Adipocyte (in vitro differentiated cells): ENCODE measurements around the gene BTF3L4.
A peak's percentile ranks its signal among the peaks of the same experiment; 100 is the strongest.
"Not testable (repeated sequence)": the region's sequence is repeated elsewhere in the genome, so short reads cannot be mapped to it uniquely, and the experiment has no call there.

Experiments used
- DNase-seq: peaks from one replicate; pipeline ENCODE4 v3.0.0-alpha.2; 2015; ENCODE audit warnings: low read depth
- H3K27me3 ChIP-seq: replicated peaks from 2 replicates; pipeline ENCODE4 v1.7.0; 2013; ENCODE audit warnings: mild to moderate bottlenecking, low read length, moderate library complexity; ENCODE audit not compliant: control insufficient read depth, insufficient read depth
- H3K36me3 ChIP-seq: 2 replicates; pipeline ENCODE4 v1.7.0; 2013; ENCODE audit warnings: low read length, mild to moderate bottlenecking, moderate library complexity; ENCODE audit not compliant: control insufficient read depth, insufficient read depth, severe bottlenecking
- H3K4me1 ChIP-seq: 2 replicates; pipeline ENCODE4 v1.7.0; 2013; ENCODE audit warnings: mild to moderate bottlenecking, low read length, moderate library complexity; ENCODE audit not compliant: control insufficient read depth, insufficient read depth
- H3K4me3 ChIP-seq: 2 replicates; pipeline ENCODE4 v1.7.0; 2013; ENCODE audit warnings: mild to moderate bottlenecking, low read length, moderate library complexity
- H3K9ac ChIP-seq: 2 replicates; pipeline ENCODE4 v1.7.0; 2013; ENCODE audit warnings: mild to moderate bottlenecking, low read length, moderate library complexity
- H3K9me3 ChIP-seq: 2 replicates; pipeline ENCODE4 v1.7.0; 2013; ENCODE audit warnings: mild to moderate bottlenecking, low read length, moderate library complexity; ENCODE audit not compliant: control insufficient read depth

The BTF3L4 gene

DNA sequence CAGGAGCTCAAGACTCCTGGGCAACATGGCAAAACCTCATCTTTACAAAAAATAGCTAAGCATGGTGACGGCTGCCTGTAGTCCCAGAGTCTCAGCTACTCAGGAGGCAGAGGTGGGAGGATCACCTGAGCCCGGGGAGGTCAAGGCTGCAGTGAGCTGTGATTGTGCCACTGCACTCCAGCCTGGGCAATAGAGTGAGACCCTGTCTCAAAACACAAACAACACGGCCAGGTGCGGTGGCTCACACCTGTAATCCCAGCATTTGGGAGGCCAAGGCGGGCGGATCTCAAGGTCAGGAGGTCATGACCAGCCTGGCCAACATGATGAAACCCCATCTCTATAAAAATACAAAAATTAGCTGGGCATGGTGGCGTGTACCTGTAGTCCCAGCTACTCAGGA, 38.2 kb downstream of the BTF3L4 start:
- H3K27me3 ChIP-seq, H3K4me1 ChIP-seq, H3K9ac ChIP-seq, DNase-seq, H3K9me3 ChIP-seq, H3K4me3 ChIP-seq: not testable (repeated sequence)
- peaks cover 23% of the 10 kb centered on the region for H3K36me3 ChIP-seq

DNA sequence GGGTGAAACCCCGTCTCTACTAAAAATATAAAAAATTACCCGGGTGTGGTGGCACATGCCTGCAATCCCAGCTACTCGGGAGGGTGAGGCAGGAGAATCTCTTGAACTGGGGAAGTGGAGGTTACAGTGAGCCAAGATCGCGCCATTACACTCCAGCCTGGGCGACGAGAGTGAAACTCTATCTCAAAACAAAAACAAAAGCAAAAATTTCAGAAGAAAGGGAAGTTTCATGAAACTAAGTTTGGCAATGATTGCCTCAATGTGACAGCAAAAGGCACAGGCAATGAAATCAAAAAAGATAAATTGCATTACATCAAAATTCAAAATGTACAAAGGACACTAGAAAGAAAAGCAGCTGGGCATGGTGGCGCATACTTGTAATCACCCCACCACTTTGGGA, 40.1 kb downstream of the BTF3L4 start:
- H3K4me3 ChIP-seq, result no peak overlapping the region
- no peak for DNase-seq
- peaks cover 5% of the 10 kb centered on the region for H3K36me3 ChIP-seq
- H3K27me3 ChIP-seq, result no peaks in the 10 kb centered on the region
- H3K9ac ChIP-seq, result no peak overlapping the region
- no peaks in the 10 kb centered on the region for H3K9me3 ChIP-seq
- no peaks in the 10 kb centered on the region for H3K4me1 ChIP-seq

DNA sequence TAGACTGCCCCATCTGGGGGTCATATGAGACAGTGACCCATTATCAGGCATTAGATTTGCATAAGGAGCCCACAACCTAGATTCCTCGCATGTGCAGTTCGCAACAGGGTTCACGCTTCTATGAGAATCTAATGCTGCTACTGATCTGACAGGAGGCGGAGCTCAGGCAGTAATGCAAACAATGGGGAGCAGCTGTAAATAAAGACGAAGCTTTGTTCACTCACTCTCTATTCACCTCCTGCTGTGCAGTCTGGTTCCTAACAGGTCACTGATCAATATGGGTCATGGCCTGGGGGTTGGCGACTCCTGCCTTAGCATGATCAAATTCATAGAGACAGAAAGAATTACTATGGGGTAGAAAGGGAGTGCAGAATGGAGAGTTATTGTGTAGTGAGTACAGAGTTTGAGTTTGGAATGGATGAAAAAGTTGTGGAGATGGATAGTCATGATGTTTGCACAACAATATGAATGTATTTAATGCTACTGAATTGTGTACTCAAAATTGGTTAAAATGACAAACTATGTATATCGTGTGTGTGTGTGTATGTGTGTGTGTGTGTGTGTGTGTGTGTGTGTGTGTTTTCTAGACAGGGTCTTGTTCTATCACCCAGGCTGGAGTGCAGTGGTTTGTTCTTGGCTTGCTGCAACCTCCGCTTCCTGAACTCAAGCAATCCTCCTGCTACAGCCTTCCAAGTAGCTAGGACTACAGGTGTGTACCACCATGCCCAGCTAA, 42.2 kb downstream of the BTF3L4 start:
- H3K4me1 ChIP-seq, result no peaks in the 10 kb centered on the region
- H3K4me3 ChIP-seq, result no peak overlapping the region
- H3K36me3 ChIP-seq, result no peaks in the 10 kb centered on the region
- no peaks in the 10 kb centered on the region for H3K9me3 ChIP-seq
- no peak overlapping the region for H3K9ac ChIP-seq
- no peaks in the 10 kb centered on the region for H3K27me3 ChIP-seq
- DNase-seq, result no peak

DNA sequence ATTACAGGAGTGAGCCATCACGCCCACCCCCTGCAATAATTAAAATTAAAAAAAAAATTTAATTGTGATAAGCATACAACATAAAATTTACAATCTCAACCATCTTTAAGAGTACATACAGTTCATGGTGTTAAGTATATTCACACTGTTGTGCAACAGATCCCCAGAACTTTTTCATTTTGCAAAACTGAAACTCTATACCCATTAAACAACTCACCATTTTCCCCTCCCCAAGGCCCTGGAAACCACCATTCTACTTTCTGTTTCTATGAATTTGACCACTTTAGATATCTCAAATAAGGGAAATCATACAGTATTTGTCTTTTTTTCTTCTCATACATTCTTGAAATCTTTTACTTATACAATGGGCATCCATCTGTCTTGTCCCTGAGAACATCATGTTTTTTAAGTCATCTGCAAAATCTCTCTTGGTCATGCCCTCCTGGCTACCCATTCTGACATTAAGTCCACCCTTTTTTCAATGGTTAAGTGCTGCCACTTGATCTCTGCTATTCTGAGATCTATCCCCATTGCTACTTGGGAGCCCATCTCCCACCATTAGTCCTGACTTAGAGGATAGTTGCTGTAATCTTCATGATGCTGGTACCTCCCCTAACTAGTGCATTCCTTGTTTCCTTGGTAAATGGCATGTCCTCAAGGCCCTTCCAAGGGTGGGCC, 46.4 kb downstream of the BTF3L4 start:
- no peaks in the 10 kb centered on the region for H3K36me3 ChIP-seq
- no peaks in the 10 kb centered on the region for H3K9me3 ChIP-seq
- DNase-seq, result peak; percentile 51
- H3K27me3 ChIP-seq, result no peaks in the 10 kb centered on the region
- H3K4me1 ChIP-seq, result no peaks in the 10 kb centered on the region
- no peak overlapping the region for H3K9ac ChIP-seq
- no peak overlapping the region for H3K4me3 ChIP-seq

DNA sequence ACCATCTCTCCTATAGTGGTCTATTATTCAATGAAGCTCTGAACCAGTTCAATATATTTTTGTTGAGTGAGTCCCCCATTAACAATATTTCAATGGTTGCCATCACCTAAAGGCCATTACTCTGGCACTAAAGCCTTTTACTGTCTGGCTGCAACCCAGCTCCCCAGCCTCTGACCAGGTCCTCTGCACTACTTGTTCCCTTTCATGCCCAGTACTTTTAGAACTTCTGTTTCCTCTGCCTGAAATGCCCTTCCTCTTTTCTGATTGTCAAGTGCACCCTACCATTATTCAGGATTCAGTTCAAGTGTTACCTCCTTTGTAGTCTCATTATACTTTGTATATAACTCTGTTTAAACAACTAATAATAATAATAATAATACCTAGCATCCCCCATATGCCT, 55.4 kb downstream of the BTF3L4 start:
- H3K4me3 ChIP-seq, result no peak overlapping the region
- no peak for DNase-seq
- H3K36me3 ChIP-seq, result no peaks in the 10 kb centered on the region
- no peaks in the 10 kb centered on the region for H3K9me3 ChIP-seq
- no peaks in the 10 kb centered on the region for H3K27me3 ChIP-seq
- no peak overlapping the region for H3K9ac ChIP-seq
- H3K4me1 ChIP-seq, result no peaks in the 10 kb centered on the region

DNA sequence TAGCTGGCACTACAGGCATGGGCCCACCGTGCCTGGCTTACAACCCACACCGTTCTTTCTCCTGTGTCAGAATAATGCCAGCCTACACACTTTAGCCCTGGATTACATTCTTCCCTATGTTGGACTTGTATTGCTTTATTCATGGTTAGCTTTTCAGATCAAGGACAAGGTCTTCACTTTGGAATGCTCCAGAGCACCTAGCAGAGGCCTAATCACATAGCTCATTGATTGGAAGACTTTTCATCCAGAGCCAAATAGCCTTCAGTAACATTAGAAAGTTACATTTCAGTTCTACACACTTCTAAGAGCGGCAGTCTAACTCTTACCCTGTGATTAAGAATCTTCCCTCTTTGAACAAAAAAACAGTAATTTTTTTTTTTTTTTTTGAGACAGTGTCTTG, 56.4 kb downstream of the BTF3L4 start:
- H3K9ac ChIP-seq, result no peak overlapping the region
- no peak overlapping the region for H3K4me3 ChIP-seq
- no peaks in the 10 kb centered on the region for H3K36me3 ChIP-seq
- H3K27me3 ChIP-seq, result no peaks in the 10 kb centered on the region
- no peaks in the 10 kb centered on the region for H3K9me3 ChIP-seq
- H3K4me1 ChIP-seq, result no peaks in the 10 kb centered on the region
- DNase-seq, result no peak

DNA sequence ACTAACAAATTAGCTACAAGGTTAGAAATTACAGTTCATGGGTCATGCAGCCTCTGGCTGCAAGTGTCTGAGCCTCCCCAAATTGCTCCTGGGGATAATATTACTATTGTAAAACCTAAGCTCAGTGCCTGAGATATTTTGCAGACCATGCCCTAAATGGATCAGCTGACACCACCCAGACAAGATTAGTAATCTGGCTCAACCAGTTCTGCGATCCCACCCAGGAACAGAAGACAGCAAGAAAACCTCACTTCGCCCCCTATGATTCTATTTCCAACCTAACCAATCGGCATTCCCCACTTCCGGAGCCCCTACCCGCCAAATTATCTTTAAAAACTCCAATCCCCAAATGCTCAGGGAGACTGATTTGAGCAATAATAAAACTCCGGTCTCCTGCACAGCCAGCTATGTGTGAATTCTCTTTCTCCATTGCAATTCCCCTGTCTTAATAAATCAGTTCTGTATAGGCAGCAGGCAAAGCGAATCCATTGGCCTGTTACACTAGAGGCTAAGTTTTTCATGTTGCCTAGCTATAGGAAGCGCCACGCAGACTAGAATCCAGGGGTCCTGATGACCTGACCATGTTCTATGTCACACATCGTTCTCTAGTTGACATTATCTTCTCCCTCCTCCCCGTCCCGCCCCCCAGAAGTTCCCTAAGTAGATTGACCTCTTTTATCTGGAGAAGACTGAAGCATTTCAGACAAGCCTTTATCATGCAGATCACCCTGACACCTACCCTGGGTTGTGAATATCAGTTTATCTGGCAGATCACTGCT, 63.4 kb downstream of the BTF3L4 start:
- no peak for DNase-seq

DNA sequence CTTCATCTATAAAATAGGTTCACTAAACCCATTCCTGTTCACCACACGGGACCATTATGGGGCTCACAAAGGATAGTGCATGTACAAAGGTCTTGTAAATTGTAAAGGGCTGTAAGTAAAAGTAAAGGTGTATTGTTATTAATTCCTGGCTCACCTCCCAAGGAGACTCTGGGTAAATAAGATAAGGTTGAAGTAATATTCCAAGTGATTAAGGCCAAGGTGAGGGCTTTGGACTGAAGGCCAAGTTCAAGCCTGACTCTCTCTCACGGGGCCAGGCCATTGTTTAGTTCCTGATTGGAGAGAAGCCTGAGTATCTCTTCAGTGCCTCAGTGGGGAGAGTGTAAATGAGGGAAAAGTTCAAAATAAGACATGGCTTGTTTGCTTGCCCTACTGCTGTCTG, 66.3 kb downstream of the BTF3L4 start:
- H3K9me3 ChIP-seq, result no peaks in the 10 kb centered on the region
- no peak overlapping the region for H3K9ac ChIP-seq
- DNase-seq, result no peak
- no peaks in the 10 kb centered on the region for H3K4me1 ChIP-seq
- no peak overlapping the region for H3K4me3 ChIP-seq
- H3K36me3 ChIP-seq, result no peaks in the 10 kb centered on the region
- H3K27me3 ChIP-seq, result no peaks in the 10 kb centered on the region

More for the DNA sequence above, 63.4 kb downstream of the BTF3L4 start:
- Histone ChIP-seq H3K36me3 (no peaks in the 10 kb centered on the region), H3K4me1 (no peaks in the 10 kb centered on the region), H3K9ac (no peak overlapping the region), H3K4me3 (no peak overlapping the region), H3K27me3 (no peaks in the 10 kb centered on the region), H3K9me3 (no peaks in the 10 kb centered on the region)

DNA sequence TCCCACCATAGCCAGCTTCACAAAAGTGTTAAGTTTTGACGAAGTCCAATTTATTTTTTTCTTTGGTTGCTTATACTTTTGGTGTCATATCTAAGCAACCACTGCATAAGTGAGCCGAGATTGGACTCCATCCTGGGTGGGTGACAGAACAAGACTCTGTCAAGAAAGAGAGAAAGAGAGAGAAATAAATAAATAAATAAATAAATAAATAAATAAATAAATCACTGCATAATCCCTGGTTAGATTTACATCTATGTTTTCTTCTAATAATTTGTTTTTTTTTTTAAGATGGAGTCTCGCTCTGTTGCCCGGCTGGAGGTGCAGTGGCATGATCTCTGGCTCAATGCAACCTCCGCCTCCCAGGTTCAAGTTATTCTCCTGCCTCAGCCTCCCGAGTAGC, 67.5 kb downstream of the BTF3L4 start:
- Histone ChIP-seq H3K27me3 (no peaks in the 10 kb centered on the region), H3K4me3 (no peak overlapping the region), H3K9ac (no peak overlapping the region), H3K9me3 (no peaks in the 10 kb centered on the region), H3K36me3 (no peaks in the 10 kb centered on the region), H3K4me1 (peaks cover 4% of the 10 kb centered on the region)
- no peak for DNase-seq

DNA sequence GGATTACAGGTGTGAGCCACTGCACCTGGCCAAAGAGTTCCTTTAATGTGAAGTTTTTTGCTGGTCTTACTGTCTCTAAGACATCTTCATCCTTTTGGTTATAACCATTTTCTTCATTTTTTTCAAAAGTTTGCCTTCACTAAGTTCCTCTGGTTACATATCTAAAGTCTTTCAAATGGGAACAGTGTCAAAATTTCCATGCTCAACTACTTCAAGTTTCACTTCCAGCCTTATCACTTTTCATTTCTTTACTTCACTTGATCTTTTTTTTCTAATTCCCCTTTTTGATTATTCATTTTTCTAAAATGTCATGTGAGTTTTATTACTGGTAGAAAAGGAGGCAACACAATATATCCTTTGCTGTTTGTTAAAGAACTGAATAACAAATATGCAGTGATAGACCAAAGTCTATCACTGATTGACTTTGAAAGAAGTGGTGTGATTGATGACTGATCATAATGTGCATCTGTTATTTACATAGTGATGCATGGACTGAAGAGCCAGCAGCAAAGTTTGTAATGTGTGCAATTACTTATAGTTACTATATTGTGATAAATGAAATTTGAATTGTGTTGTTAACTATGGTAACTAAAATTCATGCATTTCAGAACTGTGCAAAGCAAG, 69.8 kb downstream of the BTF3L4 start:
- no peak for DNase-seq
- no peaks in the 10 kb centered on the region for H3K27me3 ChIP-seq
- H3K36me3 ChIP-seq, result no peaks in the 10 kb centered on the region
- no peaks in the 10 kb centered on the region for H3K9me3 ChIP-seq
- H3K4me1 ChIP-seq, result peaks cover 4% of the 10 kb centered on the region
- no peak overlapping the region for H3K9ac ChIP-seq
- no peak overlapping the region for H3K4me3 ChIP-seq
